HG03432 (cell line): ENCODE measurements around the gene C20orf96.
"Not testable (repeated sequence)": the region's sequence is repeated elsewhere in the genome, so short reads cannot be mapped to it uniquely, and the experiment has no call there.

ENCODE experiments used
- ATAC-seq: cut with Tn5 transposase; IDR thresholded peaks from one replicate; pipeline ENCODE4 v1.9.1; 2021; ENCODE audit warnings: mild to moderate bottlenecking, moderate library complexity; ENCODE audit not compliant: unreplicated experiment

The C20orf96 gene

DNA sequence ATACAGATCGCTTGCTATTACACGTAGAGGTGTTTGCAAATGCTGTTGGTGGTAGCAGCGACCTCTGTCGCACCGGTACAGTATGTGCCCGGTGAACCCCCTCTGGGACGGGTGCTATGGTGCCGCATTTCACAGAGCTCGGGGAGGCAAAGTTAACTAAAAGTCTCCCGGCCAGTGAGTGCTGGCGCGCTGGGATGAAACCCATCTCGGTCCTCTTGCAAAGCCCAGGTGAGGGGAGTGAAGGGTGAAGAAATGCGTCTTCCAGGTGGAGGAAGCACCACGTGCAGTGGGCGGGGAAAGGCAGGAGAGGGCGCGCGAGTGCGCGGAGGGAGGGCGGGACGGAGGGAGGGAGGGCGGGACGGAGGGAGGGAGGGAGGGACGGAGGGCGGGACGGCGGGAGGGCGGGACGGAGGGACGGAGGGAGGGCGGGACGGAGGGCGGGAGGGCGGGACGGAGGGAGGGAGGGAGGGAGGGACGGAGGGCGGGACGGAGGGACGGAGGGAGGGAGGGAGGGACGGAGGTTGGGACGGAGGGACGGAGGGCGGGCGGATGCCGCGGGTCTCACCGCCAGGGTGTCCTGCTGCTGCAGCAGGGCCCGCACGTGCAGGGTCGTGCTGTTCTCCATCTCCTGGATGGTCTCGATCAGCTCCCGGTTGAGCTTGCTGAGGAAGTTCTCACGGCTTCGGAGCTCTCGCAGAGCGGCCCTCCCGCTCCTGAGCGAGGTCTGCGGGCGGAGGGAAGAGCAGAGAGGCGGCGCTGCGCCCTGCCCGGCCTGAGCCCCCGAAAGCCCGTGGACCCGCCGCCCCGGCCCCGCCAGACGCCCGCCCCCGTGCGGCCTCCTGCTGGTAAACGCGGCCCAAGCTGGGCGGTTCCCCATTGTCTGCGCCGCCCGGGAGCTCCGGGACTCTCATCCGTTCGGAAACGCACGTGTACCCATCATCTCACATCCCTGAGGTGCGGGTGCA, 11.7 kb downstream of the C20orf96 start:
- no peak for ATAC-seq

DNA sequence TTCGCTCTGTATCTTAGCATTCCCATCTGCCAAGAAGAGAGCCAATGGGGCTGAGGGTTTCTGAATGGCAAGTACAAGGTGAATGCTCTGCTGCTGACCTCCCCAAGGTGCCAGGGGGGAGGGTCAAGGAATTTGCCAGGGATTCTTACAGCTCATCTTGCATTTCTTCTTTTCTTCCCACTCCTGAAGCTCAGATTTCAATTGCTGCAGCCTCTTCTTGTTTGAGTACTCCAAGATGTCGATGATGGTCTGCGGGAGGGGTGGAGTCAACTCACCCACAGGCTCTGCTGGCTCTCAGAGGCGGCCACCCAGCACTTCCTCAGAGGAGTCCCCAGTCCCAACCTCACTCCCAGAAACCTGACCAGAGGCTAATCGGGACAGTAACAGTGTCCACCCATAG, 12.4 kb downstream of the C20orf96 start:
- no peak for ATAC-seq

DNA sequence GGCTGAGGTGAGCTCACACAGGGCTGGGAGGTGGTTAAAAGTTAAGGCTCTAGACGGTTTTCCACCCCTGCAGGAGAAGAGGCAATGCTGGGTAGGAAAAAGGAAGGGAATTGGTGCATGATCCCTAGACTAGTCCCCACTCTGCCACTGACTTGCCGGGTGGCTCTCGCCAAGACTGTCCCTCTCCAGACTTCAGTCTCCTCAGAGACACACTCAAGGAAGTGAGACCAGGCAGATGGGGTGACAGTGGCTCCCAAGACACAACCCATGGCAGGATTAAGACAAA, 13.1 kb downstream of the C20orf96 start:
- ATAC-seq, result no peak

- no peak for ATAC-seq
These were observed 13.7 kb downstream of the C20orf96 start for GRCh38 chr20:276620-277495.

DNA sequence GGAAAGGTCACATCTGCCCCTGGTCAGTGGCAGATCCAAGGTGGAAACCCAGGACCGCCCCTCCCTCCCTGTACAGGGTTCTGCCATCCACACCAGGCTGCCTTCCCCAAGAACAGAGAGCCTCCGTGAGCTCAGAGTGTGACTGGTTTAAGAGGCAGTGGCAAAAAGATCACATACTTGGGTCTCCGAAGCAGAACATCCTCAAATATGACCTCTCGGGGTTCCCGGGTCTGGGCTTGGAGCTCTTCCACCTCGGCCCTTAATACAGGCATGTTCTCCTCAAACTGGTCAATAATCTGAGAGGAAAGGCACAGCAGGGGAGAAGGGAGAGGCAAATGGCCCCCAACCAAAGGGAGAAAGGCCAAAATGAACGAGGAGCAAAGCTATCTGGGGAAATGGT, 14.8 kb downstream of the C20orf96 start:
- no peak for ATAC-seq

- no peak for ATAC-seq
These were observed 16.7 kb downstream of the C20orf96 start for GRCh38 chr20:273884-274283.

DNA sequence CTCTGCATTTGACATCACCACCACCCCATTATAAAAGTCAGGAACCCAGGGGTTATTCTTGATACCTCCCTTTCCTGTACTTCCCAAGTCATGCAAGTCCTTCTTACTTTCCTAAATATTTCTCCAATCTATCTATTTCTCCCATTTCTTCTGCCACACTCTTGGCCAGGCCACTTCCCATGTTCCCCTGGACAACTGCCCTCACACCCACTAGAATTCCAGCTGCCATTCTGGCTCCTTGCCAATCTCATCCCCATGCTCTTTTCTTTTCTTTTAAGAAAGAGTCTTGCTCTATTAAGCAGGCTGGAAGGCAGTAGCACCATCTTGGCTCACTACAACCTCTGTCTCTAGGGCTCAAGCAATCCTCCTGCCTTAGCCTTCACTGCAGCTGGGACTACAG, 17.8 kb downstream of the C20orf96 start:
- no peak for ATAC-seq

- no peak for ATAC-seq
These were observed 19.0 kb downstream of the C20orf96 start for GRCh38 chr20:271528-271927.

- no peak for ATAC-seq
These were observed 19.5 kb downstream of the C20orf96 start for GRCh38 chr20:271069-271468.

DNA sequence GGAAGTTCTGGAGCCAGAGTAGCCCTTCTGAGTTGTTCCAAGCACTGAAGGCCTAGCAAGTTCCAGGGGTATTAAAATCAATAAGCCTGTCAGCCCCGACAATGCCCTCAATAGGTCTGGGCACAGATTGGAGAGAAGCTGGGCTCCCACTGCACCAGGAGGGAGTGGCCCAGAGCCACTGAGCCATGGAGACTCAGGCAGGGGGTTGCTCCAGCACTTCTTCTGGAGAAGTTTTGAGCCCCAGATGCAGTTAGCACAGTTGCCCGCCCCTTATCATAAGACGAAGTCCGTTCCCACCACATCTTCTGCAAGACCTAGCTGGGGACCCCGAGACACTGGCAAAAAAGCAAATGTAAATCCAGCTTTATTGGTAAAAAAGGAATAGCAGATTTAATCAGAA, 20.0 kb downstream of the C20orf96 start:
- ATAC-seq, result no peak

DNA sequence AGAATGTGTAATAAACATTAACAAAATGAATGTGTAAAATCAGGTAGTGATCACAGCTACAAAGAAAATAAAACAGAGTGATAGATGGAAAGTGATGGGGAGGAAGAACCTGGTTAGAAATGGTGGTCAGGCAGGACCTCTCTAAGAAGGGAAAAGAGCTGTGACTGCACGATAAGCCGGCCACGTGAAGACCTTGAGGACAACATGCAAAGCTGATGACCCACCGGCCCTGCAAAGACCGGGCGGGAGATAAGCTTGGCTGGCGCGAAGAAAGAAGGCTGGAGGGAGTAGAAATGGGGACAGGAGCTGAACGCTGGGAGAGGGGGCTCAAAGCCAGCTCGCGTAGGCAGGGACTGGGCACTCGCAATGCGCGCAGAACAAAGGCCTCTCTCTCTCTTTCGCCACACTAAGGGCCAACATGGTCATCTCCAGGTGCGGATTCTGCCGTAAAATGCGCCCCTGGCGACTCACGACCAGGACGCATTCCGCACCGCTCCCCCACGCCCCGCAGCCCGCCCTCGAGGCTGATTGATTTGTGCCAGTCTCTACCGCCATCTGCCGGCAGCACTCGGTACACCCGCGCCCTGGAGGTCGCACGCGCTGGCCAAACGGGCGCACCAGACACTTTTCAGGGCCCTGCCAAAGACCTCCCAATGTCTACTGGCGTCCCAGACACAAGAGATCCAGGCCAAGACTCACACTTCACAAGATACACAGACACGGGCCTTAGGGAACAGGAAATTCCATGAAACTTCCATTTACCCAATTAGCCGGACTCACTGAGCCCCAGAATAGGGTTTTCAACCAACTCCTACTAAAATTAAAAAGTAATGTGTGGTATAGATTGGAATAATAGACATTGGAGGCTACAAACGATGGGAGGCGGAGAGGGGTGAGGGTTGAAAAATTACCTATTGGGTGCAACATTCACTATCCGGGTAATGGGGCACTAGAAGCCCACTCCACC, 23.7 kb downstream of the C20orf96 start:
- ATAC-seq, result peak; percentile 96

DNA sequence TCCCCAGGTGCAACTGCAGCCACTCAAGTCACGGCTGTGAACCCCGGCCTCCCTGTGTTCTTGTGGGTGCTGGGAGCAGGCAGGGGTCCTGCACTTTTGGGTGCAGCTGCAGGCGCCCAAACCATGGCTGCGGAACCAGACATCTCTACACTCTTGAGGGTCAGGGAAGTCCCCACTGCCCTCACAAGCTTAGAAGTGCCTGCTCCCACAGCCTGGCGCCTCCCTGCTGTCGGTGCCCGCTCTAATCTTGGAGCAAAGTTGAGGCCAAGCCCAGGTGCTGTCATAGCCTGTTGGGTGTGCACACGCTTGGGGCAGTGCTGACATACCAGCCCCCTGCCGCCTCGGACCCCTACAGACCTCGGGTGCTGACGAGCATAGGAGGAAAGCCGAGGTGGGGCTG, 26.8 kb downstream of the C20orf96 start:
- no peak for ATAC-seq

- no peak for ATAC-seq
These were observed 30.6 kb downstream of the C20orf96 start for GRCh38 chr20:259981-260380.

- no peak for ATAC-seq
These were observed 31.6 kb downstream of the C20orf96 start for GRCh38 chr20:258963-259362.

DNA sequence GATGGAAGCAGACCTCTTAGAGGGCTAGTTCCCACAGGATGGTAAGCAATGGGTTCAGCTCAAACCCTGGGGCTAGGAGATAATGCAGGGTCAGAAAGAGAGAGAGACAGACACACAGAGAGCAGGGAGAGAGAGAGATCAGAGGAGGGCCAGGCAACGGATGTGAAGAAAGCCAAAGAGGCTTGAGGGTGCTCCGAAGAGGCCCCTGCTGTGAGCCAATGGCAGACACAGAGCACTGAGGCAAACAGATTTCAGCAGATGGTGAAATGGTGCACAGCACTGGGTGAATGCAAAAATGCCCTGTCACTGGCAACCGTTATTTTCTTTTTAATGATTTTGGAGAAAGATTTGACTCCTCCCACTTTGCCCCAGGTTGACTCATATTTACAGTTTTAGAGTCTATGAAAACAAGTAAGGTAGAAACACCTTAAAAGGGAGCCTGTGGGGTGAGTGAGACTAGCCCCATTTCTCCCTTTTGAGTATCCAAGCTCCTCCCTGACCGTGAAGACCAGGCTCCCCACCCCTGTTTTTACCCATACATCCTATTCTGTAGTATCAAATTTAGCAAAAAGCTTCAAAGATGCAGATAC, 32.2 kb downstream of the C20orf96 start:
- no peak for ATAC-seq

DNA sequence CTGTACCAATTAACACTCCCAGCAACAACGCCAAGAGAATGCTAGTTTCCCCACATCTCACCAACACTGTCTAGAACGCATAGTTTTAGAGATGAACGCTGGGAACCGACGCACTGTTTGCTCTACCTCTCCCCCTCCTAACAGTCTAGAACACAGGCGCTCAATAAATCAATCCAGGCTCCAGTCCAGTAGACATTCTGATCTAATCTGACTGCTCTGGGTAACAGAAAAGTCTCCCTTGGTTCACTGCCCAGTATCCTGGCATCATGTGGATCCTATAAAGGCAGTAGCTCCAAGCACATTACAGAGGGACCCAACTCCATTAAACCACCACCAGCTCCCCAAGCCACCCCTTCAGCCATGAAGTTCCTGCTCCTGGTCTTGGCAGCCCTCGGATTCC, 33.1 kb downstream of the C20orf96 start, which contains the start of gene DEFB132:
DEFB132 (plus strand) TSS at position 306 of the 400 bp plus-strand sequence; CDS start at position 361, 55 bp downstream.
- ATAC-seq, result no peak

DNA sequence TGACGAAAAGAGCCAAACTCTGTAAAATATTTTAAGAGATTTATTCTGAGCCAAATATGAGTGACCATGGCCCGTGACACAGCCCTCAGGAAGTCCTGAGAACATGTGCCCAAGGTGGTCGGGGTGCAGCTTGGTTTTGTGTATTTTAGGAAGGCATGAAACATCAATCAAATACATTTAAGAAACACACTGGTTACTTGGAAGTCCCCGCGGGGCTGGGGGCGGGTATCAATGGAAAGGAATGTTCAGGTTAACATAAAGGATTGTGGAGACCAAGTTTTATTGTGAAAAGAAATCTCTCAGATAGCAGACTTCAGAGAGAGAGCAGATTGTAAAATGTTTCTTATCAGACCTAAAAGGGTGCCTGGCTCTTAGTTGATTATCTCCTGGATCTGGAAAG, 37.1 kb downstream of the C20orf96 start:
- ATAC-seq, result not testable (repeated sequence)

DNA sequence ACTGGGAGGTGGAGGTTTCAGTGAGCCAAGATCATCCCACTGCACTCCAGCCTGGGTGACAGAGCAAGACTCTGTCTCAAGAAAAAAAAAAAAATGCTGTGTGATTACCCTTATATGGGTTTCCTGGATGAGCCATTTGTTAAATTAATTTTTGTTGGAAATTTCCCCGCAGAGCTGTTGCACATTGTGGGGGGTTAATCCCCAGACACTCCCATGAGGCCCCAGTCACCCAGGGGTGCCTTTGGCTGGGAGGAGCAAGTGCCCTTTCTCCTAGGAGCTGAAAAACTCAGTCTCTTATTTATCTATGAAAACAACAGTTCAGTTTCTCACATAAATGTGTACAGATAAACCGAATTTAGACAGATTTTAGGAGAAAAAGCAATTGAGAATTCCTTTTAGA, 37.7 kb downstream of the C20orf96 start:
- ATAC-seq, result no peak

DNA sequence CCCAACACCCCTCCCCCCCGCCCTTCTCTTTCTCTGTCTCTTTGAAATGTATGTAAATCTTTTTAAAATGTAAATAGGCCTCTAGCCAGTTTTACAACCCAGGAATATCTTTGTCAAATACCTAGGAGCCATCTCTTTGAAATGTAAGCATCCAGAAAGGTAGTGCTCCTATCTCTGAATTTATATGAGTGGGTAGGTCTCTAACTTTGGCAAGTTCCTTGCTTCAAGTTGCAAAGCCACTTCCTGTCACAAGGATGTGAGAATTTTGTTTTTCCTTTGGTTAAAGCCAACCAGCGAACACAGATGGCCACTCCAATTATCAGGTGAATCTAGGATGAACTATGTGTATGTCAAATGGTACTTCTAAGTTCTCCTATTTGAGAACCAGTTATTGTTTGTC, 39.2 kb downstream of the C20orf96 start:
- ATAC-seq, result no peak

DNA sequence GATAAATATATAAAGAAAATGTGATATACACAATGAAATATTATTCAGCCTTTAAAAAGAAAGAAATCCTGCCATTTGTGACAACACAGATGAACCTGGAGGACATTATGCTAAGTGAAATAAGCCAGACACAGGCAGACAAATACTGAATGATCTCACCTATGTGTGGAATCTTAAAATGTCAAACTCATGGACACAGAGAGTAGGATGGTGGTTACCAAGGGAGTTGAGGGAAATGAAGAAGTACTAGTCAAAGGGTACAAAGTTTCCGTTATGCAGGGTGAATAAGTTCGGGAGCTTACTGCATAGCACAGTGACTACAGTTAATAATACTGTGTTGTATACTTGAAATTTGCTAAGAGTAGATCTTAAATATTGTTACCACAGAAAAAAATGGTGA, 47.6 kb downstream of the C20orf96 start:
- ATAC-seq, result no peak
